ENCODE results near the gene PPP1CB.

The PPP1CB gene

GRCh38 chr2:28745225-28745624 lies 6.4 kb upstream of the PPP1CB start:
- peaks cover 3% of the 10 kb centered on the region for H3K4me1 ChIP-seq (ENCODE audit: control insufficient read depth, insufficient read depth, low read length, poor library complexity, severe bottlenecking)
- no peak overlapping the region for H3K27ac ChIP-seq (ENCODE audit: low read depth, low read length, severe bottlenecking)
- no peaks in the 10 kb centered on the region for H3K36me3 ChIP-seq (ENCODE audit: control insufficient read depth, insufficient read depth, low read length)
- H3K9me3 ChIP-seq (ENCODE audit: control insufficient read depth, low read length) = no peaks in the 10 kb centered on the region
- H3K4me3 ChIP-seq (ENCODE audit: extremely low read depth, insufficient read depth, low read length, poor library complexity, severe bottlenecking) = no peak overlapping the region
- 89 to 100% methylated on average over 2 of the region's 2 CpGs for WGBS, 2 experiments (ENCODE audit: insufficient coverage in 2 of 2)

DNA sequence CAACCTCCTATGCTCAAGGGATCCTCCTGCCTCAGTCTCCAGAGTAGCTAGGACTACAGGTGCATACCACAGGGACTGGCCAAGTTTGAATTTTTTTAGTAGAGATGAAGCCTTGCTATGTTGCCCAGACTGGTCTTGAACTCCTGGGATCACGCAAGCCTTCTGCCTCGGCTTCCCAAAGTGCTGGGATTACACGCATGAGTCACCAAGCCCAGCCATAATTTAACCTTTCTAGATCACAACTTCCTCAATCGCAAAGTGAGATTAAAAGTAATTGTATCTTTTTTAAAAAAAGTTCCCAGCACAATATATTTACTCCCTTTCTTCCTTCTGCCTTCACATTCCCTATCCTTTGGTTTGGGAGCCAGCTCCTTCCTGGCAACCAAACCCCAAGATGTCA lies 5.8 kb upstream of the PPP1CB start:
- Histone ChIP-seq H3K9me3 (ENCODE audit: control insufficient read depth, low read length) (no peaks in the 10 kb centered on the region), H3K27ac (ENCODE audit: low read depth, low read length, severe bottlenecking) (no peak overlapping the region), H3K4me3 (ENCODE audit: extremely low read depth, insufficient read depth, low read length, poor library complexity, severe bottlenecking) (no peak overlapping the region), H3K4me1 (ENCODE audit: control insufficient read depth, insufficient read depth, low read length, poor library complexity, severe bottlenecking) (peaks cover 7% of the 10 kb centered on the region), H3K36me3 (ENCODE audit: control insufficient read depth, insufficient read depth, low read length) (no peaks in the 10 kb centered on the region)
- WGBS, 2 experiments (ENCODE audit: insufficient coverage in 2 of 2) = 100% methylated on average over 3 of the region's 4 CpGs; no CpG with 5 or more reads in 1 of the 2 experiments

- WGBS, 2 experiments (ENCODE audit: insufficient coverage in 2 of 2) = 95% methylated on average over 2 of the region's 3 CpGs; no CpG with 5 or more reads in 1 of the 2 experiments
- H3K4me3 ChIP-seq (ENCODE audit: extremely low read depth, insufficient read depth, low read length, poor library complexity, severe bottlenecking) = no peak overlapping the region
- no peaks in the 10 kb centered on the region for H3K9me3 ChIP-seq (ENCODE audit: control insufficient read depth, low read length)
- H3K27ac ChIP-seq (ENCODE audit: low read depth, low read length, severe bottlenecking) = no peak overlapping the region
- peaks cover 7% of the 10 kb centered on the region for H3K4me1 ChIP-seq (ENCODE audit: control insufficient read depth, insufficient read depth, low read length, poor library complexity, severe bottlenecking)
- no peaks in the 10 kb centered on the region for H3K36me3 ChIP-seq (ENCODE audit: control insufficient read depth, insufficient read depth, low read length)
Observed at GRCh38 chr2:28746429-28747111, 5.1 kb upstream of the PPP1CB start.

DNA sequence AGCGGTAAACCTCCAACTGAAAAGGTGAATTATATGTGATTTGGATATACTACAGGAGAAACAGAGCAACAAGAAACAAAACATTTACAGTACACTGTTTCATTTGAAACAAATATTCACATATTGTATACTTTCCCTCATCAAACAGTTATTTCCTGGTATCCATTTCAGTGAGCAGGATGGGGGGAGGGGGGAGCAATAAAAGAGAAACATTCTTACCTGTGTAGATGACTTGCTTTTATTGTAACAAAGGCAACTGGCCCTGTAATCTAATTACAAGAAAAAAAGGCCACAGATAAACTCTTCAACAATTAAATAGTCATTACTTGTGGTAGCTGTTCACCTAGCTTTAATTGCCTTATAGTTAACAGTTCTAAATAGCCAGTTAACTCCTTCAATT lies 3.9 kb upstream of the PPP1CB start:
- no CpG with 5 or more reads among the region's 1 CpG for WGBS, 2 experiments (ENCODE audit: insufficient coverage in 2 of 2)
- Histone ChIP-seq H3K4me1 (ENCODE audit: control insufficient read depth, insufficient read depth, low read length, poor library complexity, severe bottlenecking) (peaks cover 7% of the 10 kb centered on the region), H3K27ac (ENCODE audit: low read depth, low read length, severe bottlenecking) (no peak overlapping the region), H3K9me3 (ENCODE audit: control insufficient read depth, low read length) (no peaks in the 10 kb centered on the region), H3K36me3 (ENCODE audit: control insufficient read depth, insufficient read depth, low read length) (no peaks in the 10 kb centered on the region), H3K4me3 (ENCODE audit: extremely low read depth, insufficient read depth, low read length, poor library complexity, severe bottlenecking) (no peak overlapping the region)

- no peaks in the 10 kb centered on the region for H3K9me3 ChIP-seq (ENCODE audit: control insufficient read depth, low read length)
- peaks cover 7% of the 10 kb centered on the region for H3K4me1 ChIP-seq (ENCODE audit: control insufficient read depth, insufficient read depth, low read length, poor library complexity, severe bottlenecking)
- no peak overlapping the region for H3K4me3 ChIP-seq (ENCODE audit: extremely low read depth, insufficient read depth, low read length, poor library complexity, severe bottlenecking)
- 83 to 90% methylated on average over 1 to 2 of the region's 2 CpGs for WGBS, 2 experiments (ENCODE audit: insufficient coverage in 2 of 2)
- no peaks in the 10 kb centered on the region for H3K36me3 ChIP-seq (ENCODE audit: control insufficient read depth, insufficient read depth, low read length)
- H3K27ac ChIP-seq (ENCODE audit: low read depth, low read length, severe bottlenecking) = no peak overlapping the region
Observed at GRCh38 chr2:28748176-28748575, 3.5 kb upstream of the PPP1CB start.

- Histone ChIP-seq H3K27ac (ENCODE audit: low read depth, low read length, severe bottlenecking) (no peak overlapping the region), H3K4me1 (ENCODE audit: control insufficient read depth, insufficient read depth, low read length, poor library complexity, severe bottlenecking) (peaks cover 7% of the 10 kb centered on the region), H3K9me3 (ENCODE audit: control insufficient read depth, low read length) (no peaks in the 10 kb centered on the region), H3K36me3 (ENCODE audit: control insufficient read depth, insufficient read depth, low read length) (no peaks in the 10 kb centered on the region), H3K4me3 (ENCODE audit: extremely low read depth, insufficient read depth, low read length, poor library complexity, severe bottlenecking) (no peak overlapping the region)
- no CpG with 5 or more reads among the region's 1 CpG for WGBS, 2 experiments (ENCODE audit: insufficient coverage in 2 of 2)
Observed at GRCh38 chr2:28748941-28749340, 2.7 kb upstream of the PPP1CB start.

DNA sequence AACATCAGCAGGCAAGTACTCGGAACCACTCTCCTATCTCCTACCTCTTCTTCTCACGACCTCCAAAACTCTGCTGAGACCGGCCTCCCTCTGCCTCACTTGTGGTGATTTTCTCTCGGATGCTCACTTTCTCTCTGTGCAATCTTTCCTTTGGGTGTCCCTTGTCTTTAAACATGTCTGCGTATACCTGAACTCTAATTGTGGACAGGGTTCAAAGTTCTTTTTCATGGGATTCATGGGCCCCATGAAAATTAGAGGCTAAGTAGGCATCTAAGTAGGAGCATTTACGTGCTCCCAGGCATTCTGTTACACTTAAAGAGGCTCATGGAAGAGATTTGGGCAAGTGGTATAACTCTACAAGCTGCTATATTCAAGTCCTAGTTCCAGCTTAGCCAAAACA lies 2.1 kb upstream of the PPP1CB start:
- peaks cover 7% of the 10 kb centered on the region for H3K4me1 ChIP-seq (ENCODE audit: control insufficient read depth, insufficient read depth, low read length, poor library complexity, severe bottlenecking)
- H3K36me3 ChIP-seq (ENCODE audit: control insufficient read depth, insufficient read depth, low read length) = no peaks in the 10 kb centered on the region
- WGBS, 2 experiments (ENCODE audit: insufficient coverage in 2 of 2) = 93 to 100% methylated on average over 6 of the region's 6 CpGs

DNA sequence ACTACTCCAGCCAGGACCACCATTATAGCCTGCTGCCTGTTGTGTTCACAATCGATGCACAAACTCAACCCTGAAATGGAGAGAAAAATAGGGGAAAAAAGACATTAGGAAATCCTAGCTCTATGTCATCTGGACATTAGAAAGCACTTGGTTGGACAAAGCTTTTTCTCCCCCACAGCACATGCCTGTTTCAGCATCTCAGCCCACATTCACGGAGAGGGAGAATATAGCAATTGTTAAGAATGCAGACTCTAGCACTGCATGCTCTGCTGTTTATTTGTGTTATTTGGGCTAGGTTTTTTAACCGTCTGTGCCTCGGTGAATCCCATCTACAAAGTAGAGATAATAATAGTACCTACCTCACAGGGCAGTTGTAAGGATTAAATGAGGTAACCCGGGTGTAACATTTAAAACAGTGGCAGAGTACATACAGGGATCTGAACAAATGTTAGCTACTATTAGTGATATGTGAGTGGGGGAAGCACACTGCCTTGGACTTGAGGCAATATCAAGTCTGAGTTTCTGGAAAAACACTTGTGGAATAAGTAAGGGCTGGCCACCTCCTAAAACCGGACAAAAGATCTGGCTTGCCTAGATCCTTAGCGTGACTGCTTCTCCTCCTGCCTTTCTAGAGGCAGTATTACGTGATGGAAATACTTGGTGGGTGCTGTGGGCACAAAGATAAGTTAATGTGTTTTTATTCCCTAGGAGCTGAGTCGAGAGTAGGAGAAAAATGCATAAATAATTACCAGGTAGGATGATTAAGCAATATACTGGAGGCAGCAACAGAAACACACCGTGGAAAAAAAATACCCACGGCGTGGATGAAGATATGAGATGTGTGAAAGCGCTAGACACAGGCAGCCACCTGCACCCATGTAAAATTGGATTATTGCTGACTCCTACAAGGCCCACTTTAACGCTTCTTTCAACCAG lies 1.0 kb upstream of the PPP1CB start:
- H3K4me1 ChIP-seq (ENCODE audit: control insufficient read depth, insufficient read depth, low read length, poor library complexity, severe bottlenecking) = peaks cover 7% of the 10 kb centered on the region
- peak overlapping the region; percentile 89 for H3K4me3 ChIP-seq (ENCODE audit: extremely low read depth, insufficient read depth, low read length, poor library complexity, severe bottlenecking)
- peak overlapping the region; percentile 96 for H3K27ac ChIP-seq (ENCODE audit: low read depth, low read length, severe bottlenecking)
- H3K9me3 ChIP-seq (ENCODE audit: control insufficient read depth, low read length) = no peaks in the 10 kb centered on the region
- 75 to 83% methylated on average over 7 to 9 of the region's 14 CpGs for WGBS, 2 experiments (ENCODE audit: insufficient coverage in 2 of 2)
- no peaks in the 10 kb centered on the region for H3K36me3 ChIP-seq (ENCODE audit: control insufficient read depth, insufficient read depth, low read length)

More for the DNA sequence above, 2.1 kb upstream of the PPP1CB start:
- H3K4me3 ChIP-seq (ENCODE audit: extremely low read depth, insufficient read depth, low read length, poor library complexity, severe bottlenecking) = no peak overlapping the region
- H3K9me3 ChIP-seq (ENCODE audit: control insufficient read depth, low read length) = no peaks in the 10 kb centered on the region
- H3K27ac ChIP-seq (ENCODE audit: low read depth, low read length, severe bottlenecking) = no peak overlapping the region

DNA sequence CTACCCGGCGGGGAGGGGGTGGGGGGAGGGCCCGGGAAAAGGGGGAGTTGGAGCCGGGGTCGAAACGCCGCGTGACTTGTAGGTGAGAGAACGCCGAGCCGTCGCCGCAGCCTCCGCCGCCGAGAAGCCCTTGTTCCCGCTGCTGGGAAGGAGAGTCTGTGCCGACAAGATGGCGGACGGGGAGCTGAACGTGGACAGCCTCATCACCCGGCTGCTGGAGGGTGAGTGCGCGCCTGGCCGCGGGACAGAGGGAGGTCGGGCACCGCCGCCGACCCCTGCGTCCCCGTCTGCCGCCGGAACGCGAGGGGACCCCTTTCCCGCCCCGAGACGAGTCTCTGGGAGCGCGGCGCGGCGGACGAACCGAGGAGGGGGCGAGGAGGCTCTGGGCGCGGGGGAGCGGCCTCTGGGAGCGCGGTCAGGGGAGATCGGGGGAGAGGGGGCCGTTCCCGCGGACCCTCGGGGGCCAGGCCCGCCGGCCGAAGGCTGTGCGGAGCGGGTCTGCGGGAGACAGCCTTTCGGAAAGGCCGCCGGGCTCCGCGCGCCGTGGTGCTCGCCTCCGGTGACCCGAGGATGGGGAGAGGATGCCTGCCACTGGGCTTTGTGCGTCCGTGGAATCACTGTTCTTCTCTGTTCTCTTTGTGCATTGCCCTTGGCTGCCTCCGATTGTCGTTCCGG lies 463 bp downstream of the PPP1CB start:
- peaks cover 7% of the 10 kb centered on the region for H3K4me1 ChIP-seq (ENCODE audit: control insufficient read depth, insufficient read depth, low read length, poor library complexity, severe bottlenecking)
- H3K27ac ChIP-seq (ENCODE audit: low read depth, low read length, severe bottlenecking) = peak overlapping the region; percentile 96
- 1% methylated on average over 24 to 66 of the region's 78 CpGs for WGBS, 2 experiments (ENCODE audit: insufficient coverage in 2 of 2)
- H3K4me3 ChIP-seq (ENCODE audit: extremely low read depth, insufficient read depth, low read length, poor library complexity, severe bottlenecking) = peak overlapping the region; percentile 89
- H3K36me3 ChIP-seq (ENCODE audit: control insufficient read depth, insufficient read depth, low read length) = peaks cover 5% of the 10 kb centered on the region
- no peaks in the 10 kb centered on the region for H3K9me3 ChIP-seq (ENCODE audit: control insufficient read depth, low read length)

- H3K9me3 ChIP-seq (ENCODE audit: control insufficient read depth, low read length) = no peaks in the 10 kb centered on the region
- H3K4me3 ChIP-seq (ENCODE audit: extremely low read depth, insufficient read depth, low read length, poor library complexity, severe bottlenecking) = peak overlapping the region; percentile 89
- 0% methylated on average over 5 to 8 of the region's 14 CpGs for WGBS, 2 experiments (ENCODE audit: insufficient coverage in 2 of 2)
- peak overlapping the region; percentile 96 for H3K27ac ChIP-seq (ENCODE audit: low read depth, low read length, severe bottlenecking)
- H3K4me1 ChIP-seq (ENCODE audit: control insufficient read depth, insufficient read depth, low read length, poor library complexity, severe bottlenecking) = peaks cover 12% of the 10 kb centered on the region
- H3K36me3 ChIP-seq (ENCODE audit: control insufficient read depth, insufficient read depth, low read length) = peaks cover 5% of the 10 kb centered on the region
Observed at GRCh38 chr2:28752631-28753376, 1.2 kb downstream of the PPP1CB start.
